Neuronal stem cell (in vitro differentiated cells): ENCODE results near the gene SLC35D3.

ENCODE experiments used
- DNase-seq: peaks from one replicate; pipeline ENCODE4 v3.0.0-alpha.2; 2013; ENCODE audit warnings: low spot score
- H2AFZ ChIP-seq: one replicate; pipeline ENCODE4 v1.6.1; 2013; ENCODE audit warnings: mild to moderate bottlenecking, low read length, inconsistent platforms
- H2AK5ac ChIP-seq: 2 replicates; pipeline ENCODE4 v1.6.1; 2013; ENCODE audit warnings: low read depth, mild to moderate bottlenecking, inconsistent platforms, low read length, moderate library complexity, mixed read lengths
- H2BK120ac ChIP-seq: 2 replicates; pipeline ENCODE4 v1.6.1; 2013; ENCODE audit warnings: low read depth, mild to moderate bottlenecking, inconsistent platforms, low read length, moderate library complexity, mixed read lengths
- H2BK12ac ChIP-seq: one replicate; pipeline ENCODE4 v1.6.1; 2013; ENCODE audit warnings: low read length, inconsistent platforms
- H2BK15ac ChIP-seq: 2 replicates; pipeline ENCODE4 v1.6.1; 2013; ENCODE audit warnings: mild to moderate bottlenecking, low read length, inconsistent platforms, mixed read lengths
- H2BK5ac ChIP-seq: one replicate; pipeline ENCODE4 v1.6.1; 2013; ENCODE audit warnings: inconsistent platforms, mild to moderate bottlenecking, low read length, moderate library complexity
- H3K14ac ChIP-seq: one replicate; pipeline ENCODE4 v1.6.1; 2013; ENCODE audit warnings: low read length, inconsistent platforms
- H3K18ac ChIP-seq: 2 replicates; pipeline ENCODE4 v1.6.1; 2013; ENCODE audit warnings: low read length, inconsistent platforms
- H3K23ac ChIP-seq: 2 replicates; pipeline ENCODE4 v1.6.1; 2013; ENCODE audit warnings: low read depth, mild to moderate bottlenecking, mixed read lengths, low read length, inconsistent platforms; ENCODE audit not compliant: poor library complexity
- H3K27ac ChIP-seq: replicated peaks from 3 replicates; pipeline ENCODE4 v1.5.1; 2013; ENCODE audit warnings: low read length, inconsistent platforms
- H3K27me3 ChIP-seq, 3 experiments: 2 replicates each; pipeline ENCODE4 v1.6.1; 2013; ENCODE audit warnings: low read length in 3 of 3, mild to moderate bottlenecking in 2 of 3, inconsistent platforms in 1 of 3, low read depth in 1 of 3, mixed read lengths in 1 of 3, moderate library complexity in 1 of 3; ENCODE audit not compliant: control insufficient read depth in 3 of 3, insufficient read depth in 3 of 3
- H3K36me3 ChIP-seq, 2 donors: replicated peaks in 1 of 2; 2 replicates each; pipeline ENCODE4 v1.6.1; 2013; ENCODE audit warnings: low read length in 2 of 2; ENCODE audit not compliant: control insufficient read depth in 2 of 2, insufficient read depth in 2 of 2
- H3K4ac ChIP-seq: 2 replicates; pipeline ENCODE4 v1.6.1; 2013; ENCODE audit warnings: inconsistent platforms, mild to moderate bottlenecking, low read length, moderate library complexity
- H3K4me1 ChIP-seq, 2 donors: 1 replicate in 1 of 2; 2 replicates in 1 of 2; pipeline ENCODE4 v1.6.1; 2013; ENCODE audit warnings: low read length in 2 of 2, low read depth in 1 of 2; ENCODE audit not compliant: control insufficient read depth in 2 of 2, insufficient read depth in 1 of 2
- H3K4me2 ChIP-seq: one replicate; pipeline ENCODE4 v1.6.1; 2013; ENCODE audit warnings: mild to moderate bottlenecking, low read length, inconsistent platforms; ENCODE audit not compliant: insufficient read depth, poor library complexity, severe bottlenecking
- H3K4me3 ChIP-seq, 2 donors: 2 replicates each; pipeline ENCODE4 v1.5.1; 2013; ENCODE audit warnings: low read length in 2 of 2, mild to moderate bottlenecking in 2 of 2, inconsistent platforms in 1 of 2, moderate library complexity in 1 of 2
- H3K79me1 ChIP-seq: one replicate; pipeline ENCODE4 v1.6.1; 2013; ENCODE audit warnings: low read depth, mild to moderate bottlenecking, inconsistent platforms, low read length, moderate library complexity
- H3K9ac ChIP-seq: one replicate; pipeline ENCODE4 v1.6.1; 2013; ENCODE audit warnings: mild to moderate bottlenecking, low read depth, low read length, inconsistent platforms; ENCODE audit not compliant: poor library complexity
- H3K9me3 ChIP-seq, 2 donors: replicated peaks in 1 of 2; 2 replicates each; pipeline versions ENCODE3 to v1.6.1; 2013; ENCODE audit warnings: low read length in 2 of 2, mild to moderate bottlenecking in 2 of 2, inconsistent platforms in 1 of 2, low read depth in 1 of 2, mixed read lengths in 1 of 2, moderate library complexity in 1 of 2; ENCODE audit not compliant: control insufficient read depth in 2 of 2, insufficient read depth in 1 of 2
- H4K8ac ChIP-seq: one replicate; pipeline ENCODE4 v1.6.1; 2013; ENCODE audit warnings: low read depth, mild to moderate bottlenecking, inconsistent platforms, low read length, moderate library complexity
- H4K91ac ChIP-seq: one replicate; pipeline ENCODE4 v1.6.1; 2013; ENCODE audit warnings: low read length, low read depth, mild to moderate bottlenecking, inconsistent platforms; ENCODE audit not compliant: poor library complexity
- WGBS, 2 donors: extraction: QIAGEN DNeasy Blood & Tissue Kit; methylation state at CpG; one replicate each; pipeline ENCODE4 v1.1.7; 2013; ENCODE audit warnings: missing lambda C conversion rate in 2 of 2, mixed read lengths in 1 of 2; ENCODE audit not compliant: insufficient read length in 2 of 2, insufficient replicate concordance in 1 of 2; ENCODE audit errors: extremely low coverage in 2 of 2; 5-methylcytosine and 5-hydroxymethylcytosine counted together

The SLC35D3 gene

GRCh38 chr6:136927292-136927691, 5.2 kb downstream of the SLC35D3 start:
- Histone ChIP-seq H3K14ac (no peak overlapping the region), H3K4ac (no peak overlapping the region), H3K4me3 (no peak overlapping the region), H4K91ac (no peak overlapping the region), H3K18ac (no peak overlapping the region), H2BK5ac (no peak overlapping the region), H2BK15ac (no peak overlapping the region), H3K79me1 (peaks cover 4% of the 10 kb centered on the region), H3K27ac (no peak overlapping the region), H3K27me3 (peaks cover 5 to 45% (median 26%) of the 10 kb centered on the region in 3 experiments), H3K4me2 (no peak overlapping the region), H3K9me3 (peaks cover 0 to 2% of the 10 kb centered on the region in 2 donors), H3K36me3 (no peaks in the 10 kb centered on the region), H2BK120ac (no peak overlapping the region), H3K9ac (no peak overlapping the region), H3K4me1 (peaks cover 0 to 3% of the 10 kb centered on the region in 2 donors), H2AK5ac (no peak overlapping the region), H4K8ac (no peak overlapping the region), H2AFZ (no peak overlapping the region), H2BK12ac (no peak overlapping the region), H3K23ac (no peak overlapping the region)
- WGBS, 2 donors: no CpG with 5 or more reads among the region's 3 CpGs
- DNase-seq: peak; percentile 14

GRCh38 chr6:136930528-136930927, 8.4 kb downstream of the SLC35D3 start:
- peaks cover 2 to 20% (median 3%) of the 10 kb centered on the region in 3 experiments for H3K27me3 ChIP-seq
- no peak overlapping the region for H4K91ac ChIP-seq
- H3K14ac ChIP-seq: no peak overlapping the region
- no peaks in the 10 kb centered on the region for H3K79me1 ChIP-seq
- no peak for DNase-seq
- H3K9ac ChIP-seq: no peak overlapping the region
- no peak overlapping the region for H2BK12ac ChIP-seq
- H4K8ac ChIP-seq: no peak overlapping the region
- H2BK120ac ChIP-seq: no peak overlapping the region
- no peaks in the 10 kb centered on the region for H3K36me3 ChIP-seq
- H2AK5ac ChIP-seq: no peak overlapping the region
- no peak overlapping the region for H3K4ac ChIP-seq
- H3K4me2 ChIP-seq: no peak overlapping the region
- no peak overlapping the region for H2BK15ac ChIP-seq
- H2BK5ac ChIP-seq: no peak overlapping the region
- no peak overlapping the region for H3K27ac ChIP-seq
- no peak overlapping the region for H3K4me3 ChIP-seq
- H3K18ac ChIP-seq: no peak overlapping the region
- no peaks in the 10 kb centered on the region for H3K9me3 ChIP-seq
- H3K4me1 ChIP-seq: no peaks in the 10 kb centered on the region
- WGBS, 2 donors: no CpG with 5 or more reads among the region's 4 CpGs
- H2AFZ ChIP-seq: no peak overlapping the region
- no peak overlapping the region for H3K23ac ChIP-seq

- no peaks in the 10 kb centered on the region for H3K4me1 ChIP-seq
- H3K23ac ChIP-seq: no peak overlapping the region
- H3K79me1 ChIP-seq: no peaks in the 10 kb centered on the region
- H3K18ac ChIP-seq: no peak overlapping the region
- no peaks in the 10 kb centered on the region for H3K9me3 ChIP-seq
- no peak overlapping the region for H3K4me2 ChIP-seq
- no peak overlapping the region for H4K8ac ChIP-seq
- WGBS, 2 donors: no CpG with 5 or more reads among the region's 2 CpGs
- H2BK5ac ChIP-seq: no peak overlapping the region
- no peak overlapping the region for H2AK5ac ChIP-seq
- H3K9ac ChIP-seq: no peak overlapping the region
- no peak for DNase-seq
- H3K4ac ChIP-seq: no peak overlapping the region
- H3K27ac ChIP-seq: no peak overlapping the region
- H2BK120ac ChIP-seq: no peak overlapping the region
- no peak overlapping the region for H2BK12ac ChIP-seq
- peaks cover 0 to 4% (median 2%) of the 10 kb centered on the region in 3 experiments for H3K27me3 ChIP-seq
- no peak overlapping the region for H3K14ac ChIP-seq
- no peak overlapping the region for H4K91ac ChIP-seq
- no peak overlapping the region for H2BK15ac ChIP-seq
- H3K36me3 ChIP-seq: no peaks in the 10 kb centered on the region
- H3K4me3 ChIP-seq: no peak overlapping the region
- H2AFZ ChIP-seq: no peak overlapping the region
Measured at GRCh38 chr6:136932599-136932998, 10.5 kb downstream of the SLC35D3 start.

- H3K27ac ChIP-seq: no peak overlapping the region
- no peak overlapping the region for H3K4ac ChIP-seq
- H4K8ac ChIP-seq: no peak overlapping the region
- no peak overlapping the region for H2BK120ac ChIP-seq
- no peak overlapping the region for H3K18ac ChIP-seq
- no CpG with 5 or more reads among the region's 1 CpG for WGBS, 2 donors
- no peaks in the 10 kb centered on the region for H3K36me3 ChIP-seq
- no peak overlapping the region for H2AK5ac ChIP-seq
- H3K4me3 ChIP-seq: no peak overlapping the region
- H3K27me3 ChIP-seq: peaks cover 0 to 3% (median 0%) of the 10 kb centered on the region in 3 experiments
- no peaks in the 10 kb centered on the region for H3K79me1 ChIP-seq
- no peak overlapping the region for H2BK15ac ChIP-seq
- H3K4me1 ChIP-seq: no peaks in the 10 kb centered on the region
- no peaks in the 10 kb centered on the region for H3K9me3 ChIP-seq
- H3K4me2 ChIP-seq: no peak overlapping the region
- H2BK12ac ChIP-seq: no peak overlapping the region
- H4K91ac ChIP-seq: no peak overlapping the region
- no peak overlapping the region for H2BK5ac ChIP-seq
- no peak for DNase-seq
- no peak overlapping the region for H2AFZ ChIP-seq
- no peak overlapping the region for H3K14ac ChIP-seq
- no peak overlapping the region for H3K23ac ChIP-seq
- no peak overlapping the region for H3K9ac ChIP-seq
Measured at GRCh38 chr6:136945072-136945471, 23.0 kb downstream of the SLC35D3 start.
